Measurements from ENCODE around the gene ATG13. TPM values are rescaled to one million over a fixed set of nuclear protein-coding genes. Genes with fewer than 3 reads are reported as not detected.
A peak's percentile ranks its signal among the peaks of the same experiment; 100 is the strongest.

The ATG13 gene
- total RNA-seq, 1 experiment from 2014 or later = 75.1 TPM

DNA sequence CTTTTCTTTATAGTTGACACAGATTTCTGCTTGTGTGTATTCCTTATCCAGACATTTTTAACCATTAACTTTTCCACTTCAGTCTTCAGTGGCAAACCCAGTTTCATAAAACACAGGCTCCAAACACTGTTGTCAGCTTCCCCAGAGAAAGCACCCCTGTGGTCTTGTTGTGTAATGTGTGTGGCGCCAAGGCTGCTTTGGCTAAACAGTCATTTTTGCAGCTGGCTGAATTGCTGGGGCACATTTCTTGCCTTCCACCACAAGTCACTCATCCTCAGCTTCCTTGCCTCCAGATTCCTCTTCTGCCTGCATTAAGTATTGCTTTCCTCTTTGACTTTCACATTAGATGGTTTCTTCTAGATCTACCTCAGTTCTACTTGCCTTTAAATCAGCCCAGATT, 42.6 kb downstream of the ATG13 start:
- H3K36me3 Mint-ChIP-seq (ENCODE audit: insufficient read depth, unreplicated experiment) = peaks cover 85% of the 10 kb centered on the region
- no peaks in the 10 kb centered on the region for H3K27me3 Mint-ChIP-seq (ENCODE audit: insufficient read depth, unreplicated experiment)
- H3K4me1 Mint-ChIP-seq (ENCODE audit: insufficient read depth, unreplicated experiment) = peaks cover 12% of the 10 kb centered on the region

DNA sequence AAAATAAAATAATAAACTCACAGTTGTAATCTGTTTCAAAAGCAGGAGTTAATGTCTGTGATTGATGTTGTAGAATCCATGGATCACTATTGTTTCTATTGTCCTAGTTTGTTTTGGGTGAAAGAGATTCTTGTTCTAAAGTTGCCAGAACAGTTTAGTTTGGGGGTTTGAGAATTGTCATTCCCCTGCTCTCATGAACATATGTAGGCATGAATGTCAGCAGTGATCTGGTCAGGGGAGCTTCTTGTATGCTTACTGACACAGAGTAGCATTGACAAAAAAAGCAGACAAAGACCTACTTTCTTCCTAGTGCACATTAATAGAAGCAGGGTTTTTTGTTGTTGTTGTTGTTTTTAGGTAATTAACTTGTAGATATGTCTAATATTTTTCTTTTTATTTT, 44.5 kb downstream of the ATG13 start:
- DNase-seq (ENCODE audit: unreplicated experiment) = no peak
- TF ChIP-seq, protein P1, sequence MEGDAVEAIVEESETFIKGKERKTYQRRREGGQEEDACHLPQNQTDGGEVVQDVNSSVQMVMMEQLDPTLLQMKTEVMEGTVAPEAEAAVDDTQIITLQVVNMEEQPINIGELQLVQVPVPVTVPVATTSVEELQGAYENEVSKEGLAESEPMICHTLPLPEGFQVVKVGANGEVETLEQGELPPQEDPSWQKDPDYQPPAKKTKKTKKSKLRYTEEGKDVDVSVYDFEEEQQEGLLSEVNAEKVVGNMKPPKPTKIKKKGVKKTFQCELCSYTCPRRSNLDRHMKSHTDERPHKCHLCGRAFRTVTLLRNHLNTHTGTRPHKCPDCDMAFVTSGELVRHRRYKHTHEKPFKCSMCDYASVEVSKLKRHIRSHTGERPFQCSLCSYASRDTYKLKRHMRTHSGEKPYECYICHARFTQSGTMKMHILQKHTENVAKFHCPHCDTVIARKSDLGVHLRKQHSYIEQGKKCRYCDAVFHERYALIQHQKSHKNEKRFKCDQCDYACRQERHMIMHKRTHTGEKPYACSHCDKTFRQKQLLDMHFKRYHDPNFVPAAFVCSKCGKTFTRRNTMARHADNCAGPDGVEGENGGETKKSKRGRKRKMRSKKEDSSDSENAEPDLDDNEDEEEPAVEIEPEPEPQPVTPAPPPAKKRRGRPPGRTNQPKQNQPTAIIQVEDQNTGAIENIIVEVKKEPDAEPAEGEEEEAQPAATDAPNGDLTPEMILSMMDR (IDR thresholded peaks at IDR 0.05; ENCODE audit: unreplicated experiment) = no peak
- intact Hi-C loops (cut with micrococcal nuclease) = no loop called here
- no peak overlapping the region for H3K4me3 Mint-ChIP-seq (ENCODE audit: unreplicated experiment)
- H3K27me3 Mint-ChIP-seq (ENCODE audit: insufficient read depth, unreplicated experiment) = no peaks in the 10 kb centered on the region
- ChIA-PET POLR2A (interaction anchor here (0.8 kb wide), 1 partner anchor 13 kb away, joined by 3 read pairs; no protein-coding TSS in a partner anchor), CTCF (interaction anchor here (1.5 kb wide), 1 partner anchor 12 kb away, joined by 5 read pairs; no protein-coding TSS in a partner anchor)
- no peaks in the 10 kb centered on the region for H3K9me3 Mint-ChIP-seq (ENCODE audit: unreplicated experiment)
- peaks cover 94% of the 10 kb centered on the region for H3K36me3 Mint-ChIP-seq (ENCODE audit: insufficient read depth, unreplicated experiment)
- BruUV-seq (replicated peaks) = no TSS peak
- H3K27ac Mint-ChIP-seq (ENCODE audit: low read depth, unreplicated experiment) = no peak overlapping the region
- peaks cover 12% of the 10 kb centered on the region for H3K4me1 Mint-ChIP-seq (ENCODE audit: insufficient read depth, unreplicated experiment)

More for the DNA sequence above, 42.6 kb downstream of the ATG13 start:
- CTCF ChIA-PET = interaction anchor here (0.6 kb wide), 1 partner anchor 11 kb away, joined by 4 read pairs; no protein-coding TSS in a partner anchor
- H3K9me3 Mint-ChIP-seq (ENCODE audit: unreplicated experiment) = no peaks in the 10 kb centered on the region
- no peak overlapping the region for H3K4me3 Mint-ChIP-seq (ENCODE audit: unreplicated experiment)
- POLR2A ChIA-PET = interaction anchor here (0.6 to 1.7 kb wide), 7 partner anchors 11 to 187 kb away, joined by 3 to 11 read pairs (median 3); partner anchors contain the start of gene ATG13
- peak overlapping the region; percentile 70 for H3K27ac Mint-ChIP-seq (ENCODE audit: low read depth, unreplicated experiment)
- TF ChIP-seq, protein P1 (IDR thresholded peaks at IDR 0.05; ENCODE audit: unreplicated experiment) = no peak
- BruUV-seq (replicated peaks) = no TSS peak
- no peak for DNase-seq (ENCODE audit: unreplicated experiment)
- intact Hi-C loops (cut with micrococcal nuclease) = no loop called here

DNA sequence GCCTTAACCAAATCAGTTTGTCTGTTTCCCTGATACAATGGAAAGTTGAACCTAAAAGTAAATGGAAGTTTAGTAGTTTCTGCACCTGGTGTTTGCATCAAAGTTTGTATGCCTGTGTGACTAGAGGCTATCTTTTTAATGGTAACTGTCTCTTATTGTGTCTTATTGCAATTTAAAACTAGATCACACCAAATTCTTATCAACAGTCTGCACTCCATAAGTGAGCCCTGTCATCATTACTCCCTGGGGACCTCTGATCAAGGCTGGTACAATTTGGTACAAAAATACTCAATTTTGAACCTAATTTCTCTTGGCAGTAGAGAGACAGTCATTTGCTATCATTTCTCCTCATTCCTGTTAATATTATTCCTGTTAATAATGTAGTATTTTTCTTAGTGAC, 45.0 kb downstream of the ATG13 start:
- peaks cover 10% of the 10 kb centered on the region for H3K4me1 Mint-ChIP-seq (ENCODE audit: insufficient read depth, unreplicated experiment)
- H3K36me3 Mint-ChIP-seq (ENCODE audit: insufficient read depth, unreplicated experiment) = peaks cover 92% of the 10 kb centered on the region
- no peaks in the 10 kb centered on the region for H3K9me3 Mint-ChIP-seq (ENCODE audit: unreplicated experiment)
- TF ChIP-seq, protein P1 (IDR thresholded peaks at IDR 0.05; ENCODE audit: unreplicated experiment) = no peak
- intact Hi-C loops (cut with micrococcal nuclease) = no loop called here
- H3K27me3 Mint-ChIP-seq (ENCODE audit: insufficient read depth, unreplicated experiment) = no peaks in the 10 kb centered on the region
- no peak overlapping the region for H3K27ac Mint-ChIP-seq (ENCODE audit: low read depth, unreplicated experiment)
- no peak for DNase-seq (ENCODE audit: unreplicated experiment)
- no TSS peak for BruUV-seq (replicated peaks)
- POLR2A ChIA-PET = interaction anchor here (4.6 kb wide), 1 partner anchor 12 kb away, joined by 14 read pairs; no protein-coding TSS in a partner anchor
- no peak overlapping the region for H3K4me3 Mint-ChIP-seq (ENCODE audit: unreplicated experiment)
- CTCF ChIA-PET = interaction anchor here (1.5 kb wide), 1 partner anchor 11 kb away, joined by 5 read pairs; no protein-coding TSS in a partner anchor

DNA sequence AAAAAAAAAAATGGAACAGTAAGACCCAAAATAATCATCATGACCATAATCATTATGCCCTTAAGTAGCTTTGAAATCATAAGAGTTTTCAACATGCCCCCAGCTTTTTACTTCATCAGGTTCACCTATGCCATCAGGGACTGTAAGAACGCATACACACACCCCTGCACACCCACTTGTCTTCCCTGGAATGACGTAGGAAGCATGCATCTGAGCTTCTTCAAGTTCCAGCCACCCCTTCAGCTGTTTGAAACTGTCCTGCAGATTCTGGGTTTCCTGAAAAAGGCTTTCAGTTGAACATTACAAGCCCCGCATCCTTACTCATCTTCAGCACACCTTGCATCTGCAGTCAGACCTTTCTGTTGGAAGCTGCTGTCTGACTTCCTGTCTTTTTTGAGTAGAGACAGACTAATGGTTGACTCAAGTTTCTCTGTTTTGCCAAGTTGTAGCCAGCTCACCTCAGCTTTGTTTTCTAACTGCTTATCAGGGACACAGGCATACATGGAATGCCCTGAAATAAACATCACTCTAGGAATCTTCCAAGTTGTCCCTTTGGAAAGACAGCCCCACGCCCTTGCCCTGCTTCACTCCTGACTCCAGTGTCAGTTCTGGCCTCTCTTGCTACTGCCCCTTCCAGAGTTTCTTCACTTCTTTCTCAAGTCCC, 46.1 kb downstream of the ATG13 start:
- intact Hi-C loops (cut with micrococcal nuclease) = no loop called here
- DNase-seq (ENCODE audit: unreplicated experiment) = no peak
- Mint-ChIP-seq H3K27me3 (ENCODE audit: insufficient read depth, unreplicated experiment) (no peaks in the 10 kb centered on the region), H3K4me3 (ENCODE audit: unreplicated experiment) (no peak overlapping the region), H3K4me1 (ENCODE audit: insufficient read depth, unreplicated experiment) (peaks cover under 1% of the 10 kb centered on the region), H3K27ac (ENCODE audit: low read depth, unreplicated experiment) (peak overlapping the region; percentile 44), H3K36me3 (ENCODE audit: insufficient read depth, unreplicated experiment) (peaks cover 87% of the 10 kb centered on the region), H3K9me3 (ENCODE audit: unreplicated experiment) (no peaks in the 10 kb centered on the region)
- ChIA-PET CTCF (interaction anchor here (0.6 kb wide), 2 partner anchors 295 to 691 kb away, joined by 3 read pairs; no protein-coding TSS in a partner anchor), POLR2A (interaction anchor here (0.6 to 4.6 kb wide), 2 partner anchors 11 to 109 kb away, joined by 4 to 14 read pairs; no protein-coding TSS in a partner anchor)
- BruUV-seq (replicated peaks) = no TSS peak
- TF ChIP-seq, protein P1 (IDR thresholded peaks at IDR 0.05; ENCODE audit: unreplicated experiment) = no peak
